ENCODE results near the gene FXYD1.

DNA sequence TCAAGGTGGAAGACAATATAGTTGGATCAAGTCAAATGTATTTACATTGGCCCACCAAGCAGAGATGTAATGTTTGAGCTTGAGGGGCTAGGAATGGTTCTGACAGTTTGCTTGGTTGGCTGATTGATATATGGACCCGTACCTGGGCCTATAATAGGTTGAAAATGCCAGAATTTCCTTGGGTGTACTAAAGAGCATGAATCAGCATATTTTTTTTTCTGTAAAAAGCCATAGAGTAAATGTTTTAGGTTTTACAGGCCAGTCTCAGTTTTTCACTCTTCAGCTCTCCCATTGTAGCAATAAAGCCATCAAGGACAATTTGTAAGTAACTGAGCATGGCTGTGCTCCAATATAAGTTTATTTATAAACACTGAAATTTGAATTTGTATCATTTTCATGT, 42.8 kb downstream of the FXYD1 start:
- TF ChIP-seq PAX5 (IDR thresholded peaks at IDR 0.05; ENCODE audit: insufficient read depth, low read length, severe bottlenecking) (no peak), POLR2AphosphoS5 (IDR thresholded peaks at IDR 0.05; ENCODE audit: low read depth, low read length) (no peak), POLR2A (IDR thresholded peaks at IDR 0.05; ENCODE audit: low read depth, low read length) (no peak), TAF1 (IDR thresholded peaks at IDR 0.05; ENCODE audit: low read depth, low read length) (no peak), SPI1 (IDR thresholded peaks at IDR 0.05; ENCODE audit: low read depth, low read length) (no peak)

Data from GM12891 (cell line).